Transverse colon (tissue), 4 donors: ENCODE results near the gene CYTH3. TPM values are rescaled to one million over a fixed set of nuclear protein-coding genes. Genes with fewer than 3 reads are reported as not detected.
A peak's percentile ranks its signal among the peaks of the same experiment; 100 is the strongest.

ENCODE experiments used
- DNase-seq: peaks from one replicate; pipeline ENCODE4 v3.0.0-alpha.2; 2019
- H3K27ac ChIP-seq, 4 donors: fragments of 200-600 bp; sonication (generic); 2 replicates each; pipeline ENCODE4 v1.5.1; 2016 to 2018; ENCODE audit warnings: inconsistent platforms in 4 of 4
- H3K27me3 ChIP-seq: fragments of 200-600 bp; sonication (generic); 2 replicates; pipeline ENCODE4 v1.5.1; 2017; ENCODE audit warnings: inconsistent platforms
- H3K36me3 ChIP-seq, 4 donors: fragments of 200-600 bp; sonication (generic); 2 replicates each; pipeline ENCODE4 v1.5.1; 2017 to 2019; ENCODE audit warnings: inconsistent platforms in 4 of 4
- H3K4me1 ChIP-seq, 4 donors: fragments of 200-600 bp; sonication (generic); 2 replicates each; pipeline ENCODE4 v1.5.1; 2017 to 2020; ENCODE audit warnings: inconsistent platforms in 4 of 4
- H3K4me3 ChIP-seq, 4 donors: fragments of 200-600 bp; sonication (generic); 1 replicate in 1 of 4; 2 replicates in 3 of 4; pipeline versions ENCODE4 v1.5.1 to v1.6.1; 2017 to 2019; ENCODE audit warnings: inconsistent platforms in 4 of 4
- H3K9me3 ChIP-seq, 2 donors: fragments of 200-600 bp; sonication (generic); 2 replicates each; pipeline ENCODE4 v1.5.1; 2017 to 2019; ENCODE audit warnings: inconsistent platforms in 2 of 2
- CTCF ChIP-seq, 5 experiments: fragments of 200-600 bp in 3 of 5; fragments of 450-650 bp in 2 of 5; sonication (generic) in 3 of 5; IDR thresholded peaks; 1 replicate in 2 of 5; 2 replicates in 3 of 5; pipeline ENCODE4 v1.5.1; 2016 to 2017; ENCODE audit warnings: antibody characterized with exemption in 5 of 5, inconsistent platforms in 3 of 5, mild to moderate bottlenecking in 2 of 5, moderate library complexity in 1 of 5
- EP300 ChIP-seq: sonication (generic); formaldehyde crosslinking; IDR thresholded peaks from one replicate; pipeline ENCODE4 v1.6.1; 2017; ENCODE audit warnings: antibody characterized with exemption, low read depth
- POLR2A ChIP-seq: fragments of 450-650 bp; IDR thresholded peaks from one replicate; pipeline ENCODE4 v1.6.1; 2016; ENCODE audit warnings: antibody characterized with exemption, mild to moderate bottlenecking, moderate library complexity
- POLR2AphosphoS5 ChIP-seq, 3 donors: sonication (generic); formaldehyde crosslinking; IDR thresholded peaks; one replicate each; pipeline ENCODE4 v1.6.1; 2016; ENCODE audit warnings: antibody characterized with exemption in 3 of 3
- WGBS, 2 donors: methylation state at CpG; one replicate each; pipeline ENCODE4 v1.1.5; 2018; ENCODE audit warnings: low coverage in 1 of 2; 5-methylcytosine and 5-hydroxymethylcytosine counted together
- in situ Hi-C, 4 donors: fragments of 200-750 bp; cut with MboI; loops; one replicate each; pipeline versions ENCODE4 v1.15.0 to v1.15.1; 2017; ENCODE audit warnings: low sequenced_read_pairs in 3 of 4, low pct_ligation_motif_present in 1 of 4, low pct_unique_long_range_greater_than_20kb in 1 of 4
- intact Hi-C: fragments of 100-400 bp; cut with DNase I; formaldehyde crosslinking; loops from one replicate; pipeline ENCODE4 v1.15.1; 2023; ENCODE audit warnings: low total_unique reads
- total RNA-seq, 4 donors: library from RNA; depleted of rRNA; stranded (reverse); fragments of >200 nt; gene quantifications; one replicate each; pipeline ENCODE4 v1.1.0, GENCODE V29; 2016

The CYTH3 gene, protein sequence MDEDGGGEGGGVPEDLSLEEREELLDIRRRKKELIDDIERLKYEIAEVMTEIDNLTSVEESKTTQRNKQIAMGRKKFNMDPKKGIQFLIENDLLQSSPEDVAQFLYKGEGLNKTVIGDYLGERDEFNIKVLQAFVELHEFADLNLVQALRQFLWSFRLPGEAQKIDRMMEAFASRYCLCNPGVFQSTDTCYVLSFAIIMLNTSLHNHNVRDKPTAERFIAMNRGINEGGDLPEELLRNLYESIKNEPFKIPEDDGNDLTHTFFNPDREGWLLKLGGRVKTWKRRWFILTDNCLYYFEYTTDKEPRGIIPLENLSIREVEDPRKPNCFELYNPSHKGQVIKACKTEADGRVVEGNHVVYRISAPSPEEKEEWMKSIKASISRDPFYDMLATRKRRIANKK
- total RNA-seq: 10 to 100 TPM; 15.0 to 25.4 (median 19.4) TPM

DNA sequence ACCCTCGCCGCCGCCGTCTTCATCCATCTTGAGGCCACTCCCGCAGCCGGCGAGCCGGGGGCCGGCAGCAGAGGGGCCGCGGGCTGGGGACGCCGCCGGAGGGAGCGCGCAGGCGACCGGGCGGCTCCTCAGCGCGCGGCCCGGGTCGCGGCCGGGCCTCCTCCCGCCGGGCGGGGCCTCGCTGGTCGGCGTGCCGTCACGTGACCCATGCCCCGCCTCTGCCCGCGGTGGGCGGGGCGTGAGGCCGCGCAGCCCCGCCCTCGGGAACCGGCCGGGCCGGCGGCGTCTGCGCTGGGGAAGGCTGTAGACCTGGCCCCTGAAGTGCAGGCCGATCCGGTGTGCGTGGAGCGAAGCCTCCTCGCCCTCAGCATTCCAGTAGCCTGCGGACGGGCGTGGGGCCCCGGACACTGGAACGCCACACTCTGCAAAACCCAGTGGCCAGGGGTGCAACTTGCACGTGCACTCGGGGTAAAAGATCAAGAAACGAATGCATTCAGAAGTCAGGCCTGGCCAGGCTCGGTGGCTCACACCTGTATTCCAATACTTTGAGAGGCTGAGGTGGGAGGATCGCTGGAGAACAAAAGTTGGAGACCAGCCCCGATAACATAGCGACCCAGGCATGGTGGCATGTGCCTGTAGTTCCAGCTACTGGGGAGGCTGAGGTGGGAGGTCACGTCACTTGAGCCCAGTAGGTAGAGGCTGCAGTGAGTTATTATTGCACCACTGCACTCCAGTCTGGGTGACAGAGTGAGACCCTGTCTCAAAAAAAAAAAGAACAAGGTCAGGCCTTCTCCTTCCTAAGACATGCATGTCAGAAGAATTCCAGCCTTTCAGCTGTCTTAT lies at the start of gene CYTH3:
TSS of gene CYTH3 (minus strand) at position 144 of the 843 bp plus-strand sequence. CDS start at position 27, 117 bp downstream.
- Histone ChIP-seq H3K27me3 (no peaks in the 10 kb centered on the region), H3K4me1 (peaks cover 0 to 42% (median 28%) of the 10 kb centered on the region in 4 donors), H3K4me3 (peak within 1 kb of the TSS; percentile 68 to 99 (median 96)), H3K9me3 (no peaks in the 10 kb centered on the region), H3K27ac (peak within 1 kb of the TSS; percentile 80 to 87 (median 83)), H3K36me3 (no peaks in the 10 kb centered on the region)
- WGBS, 2 donors: 33% methylated on average over 10 of the region's 67 CpGs; no CpG with 5 or more reads in 1 of the 2 donors
- peak in 2 of 3 donors; percentile 14 to 17 for TF ChIP-seq POLR2AphosphoS5 (IDR thresholded peaks at IDR 0.05)
- no peak for TF ChIP-seq POLR2A
- peak in 1 of 5 experiments; percentile 10 for TF ChIP-seq CTCF (IDR thresholded peaks at IDR 0.05)
- TF ChIP-seq EP300: no peak
- intact Hi-C loops: loop anchor here (5.0 kb wide), 1 partner anchor 110 kb away; no protein-coding TSS in a partner anchor
- DNase-seq: peak; percentile 87
- in situ Hi-C loops: no loop called here

DNA sequence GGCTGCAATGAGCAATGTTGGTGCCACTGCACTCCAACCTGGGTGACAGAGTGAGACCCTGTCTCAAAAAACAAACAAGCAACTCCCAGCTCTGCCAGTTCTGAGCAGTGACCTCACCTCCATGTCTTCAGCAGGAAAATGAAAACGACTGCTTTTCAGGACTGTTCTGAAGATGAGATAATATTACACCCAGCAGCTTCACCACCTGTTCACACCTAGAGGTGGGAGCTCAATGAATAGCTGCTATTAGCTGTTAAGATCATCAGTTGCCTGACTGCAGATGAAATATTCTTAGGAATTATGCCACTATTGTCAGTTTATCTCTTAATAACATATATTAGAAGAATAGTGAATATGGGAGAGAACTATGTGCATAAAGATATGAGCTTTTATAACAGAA lies 48.4 kb upstream of the CYTH3 start:
- H3K36me3 ChIP-seq: no peaks in the 10 kb centered on the region
- WGBS, 2 donors: 29% methylated on average over 1 of the region's 1 CpG; no CpG with 5 or more reads in 1 of the 2 donors
- DNase-seq: no peak
- intact Hi-C loops (no loop called here), in situ Hi-C loops (loop anchor here in 3 of 4 donors (10.0 to 25.0 kb wide), 3 partner anchors 156 to 458 kb away; no protein-coding TSS in a partner anchor)
- H3K9me3 ChIP-seq: no peaks in the 10 kb centered on the region
- peaks cover 0 to 7% (median 4%) of the 10 kb centered on the region in 4 donors for H3K4me1 ChIP-seq
- H3K27ac ChIP-seq: no peak overlapping the region
- H3K4me3 ChIP-seq: no peak overlapping the region
- H3K27me3 ChIP-seq: no peaks in the 10 kb centered on the region
- TF ChIP-seq POLR2AphosphoS5 (IDR thresholded peaks at IDR 0.05): no peak
- no peak for TF ChIP-seq POLR2A
- TF ChIP-seq EP300: no peak
- TF ChIP-seq CTCF (IDR thresholded peaks at IDR 0.05): no peak

DNA sequence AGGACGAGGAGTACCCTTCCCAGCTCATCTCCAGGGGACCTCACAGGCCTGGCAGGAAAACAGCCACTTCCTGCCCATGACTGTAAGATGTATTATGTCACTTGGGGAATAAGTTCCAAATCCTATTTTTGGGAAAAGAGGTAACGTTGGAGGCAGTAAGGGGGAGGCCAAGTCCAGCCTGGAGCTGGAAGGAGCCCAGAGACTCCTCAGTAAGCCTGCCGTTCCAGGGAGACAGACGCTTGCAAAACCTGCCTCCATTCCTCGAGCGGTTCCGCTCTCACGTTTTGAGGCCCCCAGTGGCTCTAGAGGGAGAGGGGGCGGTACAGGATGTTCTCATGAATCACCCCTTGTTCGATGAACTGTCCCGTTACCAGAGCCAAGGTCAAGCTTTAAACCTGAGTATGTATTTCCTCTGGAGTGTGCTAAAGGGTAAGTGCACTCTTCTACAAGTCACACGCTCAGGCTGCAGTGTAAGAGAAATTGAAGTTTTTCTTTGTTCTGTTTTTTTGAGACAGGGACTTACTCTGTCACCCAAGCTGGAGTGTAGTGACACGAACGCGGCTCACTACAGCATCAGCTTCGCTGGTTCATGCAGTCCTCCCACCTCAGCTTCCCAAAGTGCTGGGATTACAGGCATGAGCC lies 45.5 kb upstream of the CYTH3 start:
- no peaks in the 10 kb centered on the region for H3K36me3 ChIP-seq
- WGBS, 2 donors: 53 to 56% methylated on average over 6 to 16 of the region's 16 CpGs
- in situ Hi-C loops: loop anchor here in 1 of 4 donors (25.0 kb wide), 1 partner anchor 456 kb away; no protein-coding TSS in a partner anchor

More for the DNA sequence above, 45.5 kb upstream of the CYTH3 start:
- Histone ChIP-seq H3K27me3 (no peaks in the 10 kb centered on the region), H3K4me3 (no peak overlapping the region), H3K27ac (peak overlapping the region; percentile 1 to 56 (median 40)), H3K4me1 (peaks cover 0 to 7% (median 3%) of the 10 kb centered on the region in 4 donors), H3K9me3 (no peaks in the 10 kb centered on the region)
- intact Hi-C loops: no loop called here
- TF ChIP-seq CTCF (IDR thresholded peaks at IDR 0.05) (no peak), POLR2AphosphoS5 (IDR thresholded peaks at IDR 0.05) (peak in 2 of 3 donors; percentile 60 to 61)
- peak; percentile 52 for DNase-seq
